Left lobe of liver (tissue), 2 donors: ENCODE measurements around the gene ZNF366. TPM values are rescaled to one million over a fixed set of nuclear protein-coding genes. Genes with fewer than 3 reads are reported as not detected.
"Not testable (repeated sequence)": the region's sequence is repeated elsewhere in the genome, so short reads cannot be mapped to it uniquely, and the experiment has no call there.

ENCODE experiments used
- ATAC-seq: fragments of 200-7000 bp; cut with Tn5 transposase; one replicate; pipeline ENCODE4 v1.9.1; 2020; ENCODE audit warnings: mild to moderate bottlenecking, moderate library complexity
- DNase-seq: peaks from one replicate; pipeline ENCODE4 v3.0.0-alpha.2; 2020; ENCODE audit warnings: low spot score
- total RNA-seq: library from RNA; stranded (reverse); gene quantifications from one replicate; pipeline ENCODE4 v1.2.1, GENCODE V29; 2021
- donor health status: DM: no; HTN: no; CAD: no; lungs with moderate emphysema.
- donor health status: DM: no; HTN: yes; CAD: no.

ZNF366 gene
- total RNA-seq, 1 donor from 2014 or later, result 1.7 TPM

DNA sequence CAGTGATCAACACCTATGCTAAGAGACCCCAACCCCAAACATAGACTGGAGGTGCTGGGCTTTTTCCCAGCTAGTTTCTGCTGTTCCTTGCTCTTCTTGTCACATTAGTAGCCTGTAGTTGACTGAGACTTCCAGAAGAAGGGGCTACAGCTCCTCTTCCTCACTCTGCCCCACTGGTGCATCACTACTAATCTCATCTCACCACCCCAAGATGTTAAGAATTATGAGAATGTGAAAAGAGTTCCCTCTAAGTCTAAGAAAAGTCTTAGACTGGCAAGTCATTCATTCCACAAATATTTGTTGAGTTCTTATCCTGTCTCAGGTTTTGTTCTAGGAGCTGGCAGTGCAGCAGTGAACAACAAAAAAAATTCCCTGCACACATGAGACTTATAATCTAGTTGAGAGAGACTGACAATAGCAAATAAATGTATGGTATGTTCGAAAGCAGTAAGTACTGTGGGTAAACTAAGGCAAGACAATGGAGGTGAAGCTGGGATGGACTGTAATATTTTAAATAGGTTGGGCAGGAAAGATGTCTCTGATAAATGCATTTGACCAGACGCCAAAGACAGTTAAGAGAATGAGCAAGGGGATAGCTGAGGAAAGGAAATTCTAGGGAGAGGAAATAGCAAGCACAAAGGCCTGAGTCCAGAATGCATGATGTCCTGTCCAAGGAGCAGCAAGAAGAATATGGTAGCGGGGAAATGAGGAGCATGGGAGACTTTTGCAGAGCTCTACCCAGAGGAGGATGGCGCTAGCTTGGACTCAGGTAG lies 94.7 kb downstream of the ZNF366 start:
- no peak for ATAC-seq

DNA sequence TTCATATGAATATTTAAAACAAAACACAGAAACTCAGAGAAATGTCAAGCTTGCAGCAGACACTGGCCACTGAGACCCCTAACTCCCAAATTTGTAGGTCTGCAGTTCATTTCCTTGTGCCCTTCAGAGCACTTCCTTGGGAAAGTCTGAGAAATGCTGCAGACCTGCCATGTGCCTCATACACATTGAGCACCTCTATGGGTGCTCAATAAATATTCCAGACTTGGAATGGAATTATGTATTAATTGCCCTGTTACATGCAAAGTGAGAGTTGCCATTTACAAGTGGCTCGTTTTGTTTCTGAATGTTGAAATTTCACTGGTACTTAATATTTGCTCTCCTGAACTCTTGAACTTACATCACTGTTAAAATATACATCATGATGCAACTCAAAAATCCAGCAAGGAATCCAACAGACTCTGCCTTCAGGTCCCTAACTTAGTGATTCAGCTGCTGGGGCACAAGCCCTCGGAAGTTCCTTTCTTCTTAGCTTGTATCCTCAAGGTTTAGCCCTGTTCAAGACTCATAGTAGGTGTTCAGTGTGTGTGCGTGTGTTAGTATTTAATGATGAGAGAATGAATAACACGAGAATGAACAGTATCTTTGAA lies 96.4 kb downstream of the ZNF366 start:
- DNase-seq (no peak), ATAC-seq (no peak)

More for the DNA sequence above, 94.7 kb downstream of the ZNF366 start:
- no peak for DNase-seq

DNA sequence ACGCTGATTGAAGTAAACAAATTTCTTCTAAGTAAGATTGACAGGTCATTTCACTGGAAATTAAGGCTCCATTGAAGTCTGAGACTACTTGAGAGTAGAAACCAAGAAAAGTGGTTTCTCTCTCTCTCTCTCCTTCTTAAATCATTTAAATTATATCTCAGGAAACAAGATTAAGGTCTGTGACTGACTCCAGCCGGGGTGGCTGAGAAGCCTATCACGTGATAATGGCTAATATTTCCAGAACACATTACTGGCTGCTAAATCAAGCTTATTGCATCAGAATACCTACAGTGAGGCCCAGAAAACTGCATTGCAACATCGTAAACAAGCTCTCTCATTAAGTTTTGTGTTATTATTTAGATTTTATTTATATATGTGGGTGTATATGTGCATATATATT lies 98.6 kb downstream of the ZNF366 start:
- no peak for DNase-seq
- no peak for ATAC-seq

DNA sequence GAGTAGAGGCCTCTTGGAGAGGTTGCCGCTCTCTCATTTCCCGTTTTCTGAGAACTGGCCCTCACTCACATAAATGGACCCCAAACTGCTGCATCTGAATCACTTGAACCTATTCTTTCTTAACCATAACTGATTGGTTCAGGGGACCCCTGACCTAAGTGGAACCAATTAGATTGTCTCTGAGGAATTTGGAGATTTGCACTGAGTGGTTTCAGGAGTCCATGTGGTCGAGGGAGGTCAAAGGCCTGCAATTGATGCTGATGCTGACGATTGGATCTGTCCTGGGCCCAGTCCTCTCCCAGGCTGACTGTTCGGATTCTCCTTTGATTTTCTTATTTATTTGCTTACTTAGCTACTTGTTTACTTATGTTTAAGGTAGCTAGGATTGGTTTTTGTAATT lies 99.1 kb downstream of the ZNF366 start:
- no peak for ATAC-seq
- no peak for DNase-seq

DNA sequence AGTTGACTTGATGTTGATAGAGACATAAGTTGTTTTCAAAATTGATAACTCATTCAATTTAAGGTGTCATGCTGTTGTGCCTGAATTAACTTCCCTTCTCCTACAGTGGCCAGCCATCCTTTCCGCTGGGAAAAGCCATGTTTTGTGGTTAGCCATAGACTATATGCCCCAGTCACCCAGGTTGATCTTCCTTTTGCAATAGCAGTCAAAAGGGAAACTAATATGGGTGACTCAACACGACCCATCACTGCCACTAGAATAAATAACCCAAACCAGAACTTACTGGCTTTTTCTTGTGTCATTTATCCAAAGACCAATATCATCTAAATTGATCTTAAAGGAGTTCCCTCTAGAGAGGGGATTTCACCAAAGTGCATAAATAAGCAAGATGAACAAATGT lies 99.7 kb downstream of the ZNF366 start:
- DNase-seq, result no peak
- ATAC-seq, result no peak

DNA sequence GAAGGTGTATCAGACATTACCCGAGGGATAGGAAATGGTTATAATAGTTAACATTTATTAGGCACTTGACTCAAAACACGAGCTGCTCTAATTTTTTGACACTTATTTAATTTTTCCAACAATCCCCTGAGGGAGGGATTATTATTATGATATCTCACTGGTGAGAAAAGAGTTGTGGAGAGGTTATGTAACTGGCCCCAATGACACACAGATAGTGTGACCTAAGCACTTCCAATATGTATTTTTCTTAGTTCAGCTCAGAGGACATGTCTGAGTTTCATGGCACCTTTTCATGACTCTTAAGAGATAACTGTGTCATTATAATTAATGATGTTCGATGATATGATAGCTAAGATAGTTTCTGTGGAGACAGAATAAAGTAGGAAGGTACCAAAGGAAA lies 100.1 kb downstream of the ZNF366 start:
- DNase-seq (no peak), ATAC-seq (no peak)

DNA sequence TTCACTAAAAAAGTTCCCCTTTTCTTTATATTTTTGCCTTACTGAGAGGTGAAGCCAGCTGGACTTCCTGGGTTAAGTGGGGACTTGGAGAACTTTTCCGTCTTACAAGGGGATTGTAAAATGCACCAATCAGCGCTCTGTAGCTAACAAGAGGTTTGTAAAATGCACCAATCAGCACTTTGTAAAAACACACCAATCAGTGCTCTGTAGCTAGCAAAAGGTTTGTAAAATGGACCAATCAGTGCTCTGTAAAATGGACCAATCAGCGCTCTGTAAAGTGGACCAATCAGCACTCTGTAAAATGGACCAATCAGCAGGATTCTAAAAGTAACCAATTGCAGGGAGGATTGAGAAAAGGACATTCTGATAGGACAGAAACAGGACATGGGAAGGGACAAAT lies 102.4 kb downstream of the ZNF366 start:
- not testable (repeated sequence) for DNase-seq

DNA sequence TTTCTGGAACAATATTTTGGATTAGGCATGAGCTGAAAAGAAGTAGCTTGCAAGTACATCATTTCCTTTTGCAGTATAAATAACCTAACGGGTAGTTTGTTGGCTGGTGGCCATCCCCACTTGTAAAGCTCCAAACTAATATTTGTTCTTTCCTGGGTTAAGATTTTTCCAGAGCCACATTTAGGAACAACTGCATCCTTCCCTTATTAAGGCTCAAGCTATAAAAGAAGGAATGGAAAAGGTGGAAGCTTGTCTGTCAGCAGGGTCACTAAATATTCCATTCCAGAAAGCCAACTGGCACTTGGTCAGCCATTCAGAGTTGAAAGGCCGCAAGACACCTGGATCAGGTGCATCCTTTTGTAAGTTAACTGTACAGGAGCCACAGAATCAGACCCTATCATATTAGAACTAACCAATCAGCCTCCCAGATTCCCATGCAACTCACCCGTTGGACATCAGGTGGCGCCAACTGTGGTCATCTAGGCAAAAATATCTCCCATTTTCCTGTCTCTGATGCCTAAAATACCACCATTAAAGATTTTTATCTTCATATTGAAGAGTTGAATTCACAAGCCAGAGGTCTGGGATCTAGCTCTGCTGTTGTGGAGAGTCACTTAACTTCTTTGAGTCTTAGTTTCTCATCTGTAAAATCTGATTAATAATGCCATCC lies 104.1 kb downstream of the ZNF366 start:
- no peak for ATAC-seq
- no peak for DNase-seq

More for the DNA sequence above, 102.4 kb downstream of the ZNF366 start:
- not testable (repeated sequence) for ATAC-seq

DNA sequence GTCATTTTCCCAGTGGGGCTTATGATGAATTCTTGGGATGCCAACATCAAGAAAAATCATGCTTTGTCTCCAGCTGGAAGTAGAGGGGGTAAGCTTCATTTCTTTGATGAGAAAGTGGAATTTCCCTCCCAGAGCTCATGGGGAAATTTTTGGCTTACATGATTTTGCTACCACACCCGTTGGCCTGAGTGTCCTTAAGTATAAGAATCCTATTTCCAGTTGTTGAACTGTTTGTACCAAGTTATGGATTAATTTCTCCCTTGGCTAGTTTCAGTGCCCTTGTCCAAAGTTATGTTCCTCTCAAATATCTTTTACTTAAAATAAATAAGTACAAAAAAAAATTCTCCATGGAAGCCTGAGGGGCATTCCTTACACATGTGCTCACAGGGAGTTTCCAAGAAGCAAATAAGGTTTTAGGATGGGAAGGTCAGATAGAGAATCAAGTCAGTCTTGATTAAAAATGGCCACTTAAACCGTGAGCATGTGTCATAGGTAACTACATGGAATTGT lies 104.8 kb downstream of the ZNF366 start:
- no peak for DNase-seq
- ATAC-seq, result no peak

DNA sequence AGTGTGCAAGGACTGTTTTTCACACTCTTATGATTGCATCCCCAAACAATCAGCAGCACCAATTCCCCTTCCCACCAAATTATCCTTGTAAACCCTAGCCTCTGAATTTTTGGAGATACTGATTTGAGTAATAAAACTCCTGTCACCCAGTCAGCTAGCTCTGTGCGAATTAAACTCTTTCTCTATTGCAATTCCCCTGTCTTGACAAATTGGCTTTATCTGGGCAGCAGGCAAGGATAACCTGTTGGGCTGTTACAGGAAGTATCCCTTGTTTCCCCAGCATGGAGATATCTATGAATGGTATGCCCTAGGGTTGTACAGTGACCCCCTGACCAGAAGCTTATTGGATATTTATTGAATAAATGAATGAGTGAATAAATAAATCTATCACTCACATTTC lies 106.3 kb downstream of the ZNF366 start:
- ATAC-seq (no peak), DNase-seq (no peak)

DNA sequence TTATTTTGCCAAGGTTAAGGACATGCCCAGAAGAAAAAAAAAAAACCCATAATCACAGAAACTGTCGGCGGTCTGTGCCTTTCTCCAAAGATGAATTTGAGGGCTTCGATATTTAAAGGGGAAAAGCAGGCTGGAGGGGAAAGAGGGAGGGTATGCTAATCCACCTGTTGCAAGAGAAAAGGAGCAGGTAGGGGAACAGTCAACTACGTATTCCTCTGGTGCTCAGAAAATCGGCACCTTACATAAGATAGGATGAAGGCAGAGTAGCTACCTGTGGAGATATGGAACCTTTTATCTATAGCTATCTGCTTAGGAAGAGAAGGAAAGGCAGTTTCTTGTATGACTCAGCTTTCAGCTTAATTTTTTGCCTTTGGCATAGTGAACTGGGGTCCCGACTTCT lies 109.4 kb downstream of the ZNF366 start:
- no peak for DNase-seq
- ATAC-seq, result no peak

DNA sequence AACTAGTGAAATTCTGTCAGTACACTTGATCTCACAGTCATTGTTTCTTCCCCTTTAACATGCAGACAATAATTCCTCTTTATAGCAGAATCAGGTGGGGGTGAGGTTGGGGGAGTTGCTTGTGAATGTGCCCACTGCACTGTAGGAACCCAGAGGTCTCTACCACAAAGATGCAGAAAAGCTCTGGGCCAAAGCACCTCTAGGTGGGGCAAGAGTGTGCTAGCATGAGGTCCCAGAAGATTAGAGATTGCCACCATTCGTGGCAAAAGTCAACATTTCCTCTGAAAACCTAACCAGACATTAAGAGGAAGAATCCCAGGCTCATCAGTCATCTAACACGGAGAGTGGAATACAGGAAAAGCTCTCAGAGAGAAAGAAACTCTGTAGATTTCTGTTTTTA lies 112.5 kb downstream of the ZNF366 start:
- ATAC-seq (peak; percentile 53), DNase-seq (no peak)

DNA sequence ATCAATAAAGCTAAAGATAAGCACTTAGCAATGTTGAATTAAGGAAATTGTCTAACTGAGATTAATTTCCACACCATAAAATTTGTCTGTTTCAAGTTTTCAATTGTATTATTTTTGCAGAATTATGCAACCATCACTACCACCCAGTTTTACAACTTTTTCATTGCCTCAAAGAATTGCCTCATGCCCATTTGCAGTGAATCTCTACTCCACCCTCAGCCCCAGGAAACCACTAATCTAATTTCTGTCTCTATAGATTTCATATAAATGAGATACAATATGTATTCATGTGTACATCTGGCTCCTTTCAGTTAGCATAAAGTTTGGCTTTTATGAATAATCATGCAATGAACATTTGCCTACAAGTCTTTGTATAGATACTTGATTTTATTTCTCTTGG lies 114.2 kb downstream of the ZNF366 start:
- ATAC-seq (no peak), DNase-seq (no peak)

Other genes with a start within 250 kb of the ZNF366 start
- gene MRPS27, start 187.2 kb downstream of the ZNF366 start, total RNA-seq, result 23.9 TPM
- gene PTCD2, start 187.0 kb downstream of the ZNF366 start, total RNA-seq, result 6.5 TPM